ENCODE results near the gene F5.

- TF ChIP-seq TCF7L2 (IDR thresholded peaks at IDR 0.05; ENCODE audit: low read depth, low read length) (no peak), IRF1 (CRISPR knock-in tag; IDR thresholded peaks at IDR 0.05; ENCODE audit: low read depth) (no peak), BRF2 (CRISPR knock-in tag; IDR thresholded peaks at IDR 0.05) (no peak), CTCF (CRISPR knock-in tag; IDR thresholded peaks at IDR 0.05) (no peak), TAF1 (CRISPR knock-in tag; IDR thresholded peaks at IDR 0.05) (no peak), DR1 (CRISPR knock-in tag; IDR thresholded peaks at IDR 0.05) (no peak), NFE2L2 (IDR thresholded peaks at IDR 0.05; ENCODE audit: low read length) (no peak)
- TF ChIP-seq, protein P1, sequence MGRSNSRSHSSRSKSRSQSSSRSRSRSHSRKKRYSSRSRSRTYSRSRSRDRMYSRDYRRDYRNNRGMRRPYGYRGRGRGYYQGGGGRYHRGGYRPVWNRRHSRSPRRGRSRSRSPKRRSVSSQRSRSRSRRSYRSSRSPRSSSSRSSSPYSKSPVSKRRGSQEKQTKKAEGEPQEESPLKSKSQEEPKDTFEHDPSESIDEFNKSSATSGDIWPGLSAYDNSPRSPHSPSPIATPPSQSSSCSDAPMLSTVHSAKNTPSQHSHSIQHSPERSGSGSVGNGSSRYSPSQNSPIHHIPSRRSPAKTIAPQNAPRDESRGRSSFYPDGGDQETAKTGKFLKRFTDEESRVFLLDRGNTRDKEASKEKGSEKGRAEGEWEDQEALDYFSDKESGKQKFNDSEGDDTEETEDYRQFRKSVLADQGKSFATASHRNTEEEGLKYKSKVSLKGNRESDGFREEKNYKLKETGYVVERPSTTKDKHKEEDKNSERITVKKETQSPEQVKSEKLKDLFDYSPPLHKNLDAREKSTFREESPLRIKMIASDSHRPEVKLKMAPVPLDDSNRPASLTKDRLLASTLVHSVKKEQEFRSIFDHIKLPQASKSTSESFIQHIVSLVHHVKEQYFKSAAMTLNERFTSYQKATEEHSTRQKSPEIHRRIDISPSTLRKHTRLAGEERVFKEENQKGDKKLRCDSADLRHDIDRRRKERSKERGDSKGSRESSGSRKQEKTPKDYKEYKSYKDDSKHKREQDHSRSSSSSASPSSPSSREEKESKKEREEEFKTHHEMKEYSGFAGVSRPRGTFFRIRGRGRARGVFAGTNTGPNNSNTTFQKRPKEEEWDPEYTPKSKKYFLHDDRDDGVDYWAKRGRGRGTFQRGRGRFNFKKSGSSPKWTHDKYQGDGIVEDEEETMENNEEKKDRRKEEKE (IDR thresholded peaks at IDR 0.05), result no peak
Observed at GRCh38 chr1:169499807-169500206, 86.5 kb downstream of the F5 start.

Data from HepG2 (cell line).